ENCODE measurements around the gene LEMD2. TPM values are rescaled to one million over a fixed set of nuclear protein-coding genes. Genes with fewer than 3 reads are reported as not detected.
A peak's percentile ranks its signal among the peaks of the same experiment; 100 is the strongest.

The LEMD2 gene
- total and polyA plus RNA-seq, 2 of the 4 experiments (the other 2 are of a cell fraction), result 26.5 to 43.6 TPM

- H3K23ac ChIP-seq (ENCODE audit: low read depth, low read length), result no peak overlapping the region
- no peak overlapping the region for H3K9ac ChIP-seq (ENCODE audit: low read depth, low read length)
- dilution Hi-C loops (cut with HindIII; ENCODE audit: low sequenced_read_pairs, unreplicated experiment) (no loop called here), intact Hi-C loops (cut with micrococcal nuclease) (no loop called here), in situ Hi-C loops (cut with MboI; ENCODE audit: low sequenced_read_pairs) (no loop called here)
- H4K5ac ChIP-seq (ENCODE audit: low read depth, low read length), result peak overlapping the region; percentile 15
- H3K27me3 ChIP-seq (ENCODE audit: control insufficient read depth, insufficient read depth, low read length), result no peaks in the 10 kb centered on the region
- 0 out of 2 replicates have a peak overlapping the region, but pooled peaks have one; percentile 39 for H2AK5ac ChIP-seq (ENCODE audit: low read depth, low read length)
- peak overlapping the region; percentile 69 for H2AFZ ChIP-seq (replicated peaks; ENCODE audit: low read length, poor library complexity)
- no peaks in the 10 kb centered on the region for H3K79me1 ChIP-seq (ENCODE audit: low read depth in 1 of 2, low read length in 2 of 2)
- peak overlapping the region; percentile 46 for H3K4ac ChIP-seq (ENCODE audit: low read depth, low read length)
- no peak overlapping the region for H3K14ac ChIP-seq (replicated peaks; ENCODE audit: low read depth, low read length)
- H3K18ac ChIP-seq (ENCODE audit: low read depth, low read length), result peak overlapping the region; percentile 31
- TF ChIP-seq, protein P1, sequence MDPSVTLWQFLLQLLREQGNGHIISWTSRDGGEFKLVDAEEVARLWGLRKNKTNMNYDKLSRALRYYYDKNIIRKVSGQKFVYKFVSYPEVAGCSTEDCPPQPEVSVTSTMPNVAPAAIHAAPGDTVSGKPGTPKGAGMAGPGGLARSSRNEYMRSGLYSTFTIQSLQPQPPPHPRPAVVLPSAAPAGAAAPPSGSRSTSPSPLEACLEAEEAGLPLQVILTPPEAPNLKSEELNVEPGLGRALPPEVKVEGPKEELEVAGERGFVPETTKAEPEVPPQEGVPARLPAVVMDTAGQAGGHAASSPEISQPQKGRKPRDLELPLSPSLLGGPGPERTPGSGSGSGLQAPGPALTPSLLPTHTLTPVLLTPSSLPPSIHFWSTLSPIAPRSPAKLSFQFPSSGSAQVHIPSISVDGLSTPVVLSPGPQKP (IDR thresholded peaks at IDR 0.05; ENCODE audit: borderline replicate concordance, low read depth, low read length), result no peak
- H3K56ac ChIP-seq (ENCODE audit: extremely low read depth, insufficient read depth, low read length), result no peak overlapping the region
- H2AK9ac ChIP-seq (replicated peaks; ENCODE audit: low read depth, low read length, poor library complexity), result no peak overlapping the region
- WGBS, 2 experiments (ENCODE audit: extremely low coverage in 2 of 2, insufficient read length in 1 of 2), result 80% methylated on average over 1 of the region's 15 CpGs; no CpG with 5 or more reads in 1 of the 2 experiments
- CTCF ChIA-PET, result no interaction called here
- peak overlapping the region; percentile 3; the same call in 1 of the 2 replicates for H2BK120ac ChIP-seq (ENCODE audit: low read depth, low read length)
- peak overlapping the region; percentile 21 for H4K91ac ChIP-seq (ENCODE audit: insufficient read depth, low read depth, low read length)
- H3K4me2 ChIP-seq (ENCODE audit: low read depth, low read length), result no peak overlapping the region
- no peaks in the 10 kb centered on the region for H3K9me3 ChIP-seq (ENCODE audit: control insufficient read depth, insufficient read depth, low read length)
- BruUV-seq (replicated peaks), result no TSS peak
- no peak overlapping the region for H2BK5ac ChIP-seq (ENCODE audit: low read depth, low read length, poor library complexity, severe bottlenecking)
- 0 out of 2 replicates have a peak, but pooled peaks cover 3% of the 10 kb centered on the region for H3K9me1 ChIP-seq (ENCODE audit: insufficient read depth, low read length)
- peak overlapping the region in 1 of 2 experiments; percentile 21; a peak in 1 of 4 replicates for H4K8ac ChIP-seq (ENCODE audit: low read depth in 2 of 2, low read length in 2 of 2)
- no peak overlapping the region for H3K4me3 ChIP-seq (ENCODE audit: insufficient read depth, low read depth, low read length)
- H2BK20ac ChIP-seq (ENCODE audit: low read depth, low read length), result no peak overlapping the region
- ATAC-seq (ENCODE audit: low read depth) (no peak), DNase-seq (no peak)
- H4K20me1 ChIP-seq (ENCODE audit: insufficient read depth, low read length), result peaks cover 5% of the 10 kb centered on the region
- H3K4me1 ChIP-seq (ENCODE audit: control insufficient read depth, insufficient read depth, low read length), result peaks cover 22% of the 10 kb centered on the region
- H2BK15ac ChIP-seq (ENCODE audit: low read depth, low read length), result peak overlapping the region; percentile 43; the same call in 1 of the 3 replicates
- no peak overlapping the region for H3K27ac ChIP-seq (ENCODE audit: insufficient read depth, low read length)
- POLR2A ChIA-PET (ENCODE audit: unreplicated experiment), result interaction anchor here (0.5 to 0.6 kb wide), 2 partner anchors 41 to 485 kb away, joined by 3 to 7 read pairs; partner anchors contain the start of genes HMGA1 and UQCC2
- no peaks in the 10 kb centered on the region for H3K36me3 ChIP-seq (ENCODE audit: control insufficient read depth, insufficient read depth, low read length)
Observed at GRCh38 chr6:33751771-33752645, 36.9 kb downstream of the LEMD2 start.
